GM19452 (cell line): ENCODE measurements around the gene MARCHF3.
"Not testable (repeated sequence)": the region's sequence is repeated elsewhere in the genome, so short reads cannot be mapped to it uniquely, and the experiment has no call there.

Experiments used
- ATAC-seq: cut with Tn5 transposase; IDR thresholded peaks from one replicate; pipeline ENCODE4 v1.9.1; 2021; ENCODE audit not compliant: unreplicated experiment

Gene MARCHF3

DNA sequence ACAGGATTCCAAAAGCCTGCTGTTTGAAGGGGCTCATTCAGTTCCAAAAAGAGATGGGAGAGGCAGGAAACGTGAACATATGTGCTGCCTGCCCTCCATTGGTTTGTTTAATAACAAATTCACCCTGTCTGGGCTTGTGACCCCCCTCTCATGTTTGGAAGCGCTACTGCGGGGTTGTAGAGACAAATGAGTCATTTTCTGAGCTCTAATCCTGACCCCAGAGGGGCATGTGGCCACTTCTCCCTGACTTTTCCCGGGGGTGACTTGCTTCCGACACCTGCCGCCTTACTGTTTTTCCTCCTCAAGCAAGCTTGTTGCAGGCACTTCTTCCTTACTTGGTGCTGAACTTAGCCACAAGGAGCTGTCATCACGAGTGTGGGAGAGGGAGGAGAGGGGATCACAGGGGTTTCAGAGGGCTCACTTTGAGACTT is 177.5 kb downstream of the MARCHF3 start:
- no peak for ATAC-seq

DNA sequence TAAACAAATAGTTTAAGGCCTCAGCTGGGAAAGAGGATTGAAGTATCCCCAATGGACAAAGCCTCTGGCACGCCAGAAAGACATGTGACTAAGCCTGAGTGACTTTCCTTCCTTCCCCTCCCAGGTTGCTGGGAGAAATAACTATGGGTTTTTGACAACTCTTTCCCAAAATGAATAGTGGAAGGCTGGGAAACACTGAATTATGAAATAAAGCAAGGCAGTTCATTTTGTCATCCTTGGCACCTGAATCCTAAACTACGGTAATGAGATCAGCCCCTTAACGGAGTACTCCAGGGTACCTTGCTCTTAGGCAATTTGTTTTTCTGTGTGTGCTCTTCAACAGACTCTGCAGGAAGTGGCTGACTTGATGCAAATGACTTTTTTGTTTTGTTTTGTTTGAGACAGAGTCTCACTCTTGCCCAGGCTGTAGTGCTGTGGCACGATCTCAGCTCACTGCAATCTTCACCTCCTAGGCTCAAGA is 178.2 kb downstream of the MARCHF3 start:
- peak; percentile 82 for ATAC-seq

DNA sequence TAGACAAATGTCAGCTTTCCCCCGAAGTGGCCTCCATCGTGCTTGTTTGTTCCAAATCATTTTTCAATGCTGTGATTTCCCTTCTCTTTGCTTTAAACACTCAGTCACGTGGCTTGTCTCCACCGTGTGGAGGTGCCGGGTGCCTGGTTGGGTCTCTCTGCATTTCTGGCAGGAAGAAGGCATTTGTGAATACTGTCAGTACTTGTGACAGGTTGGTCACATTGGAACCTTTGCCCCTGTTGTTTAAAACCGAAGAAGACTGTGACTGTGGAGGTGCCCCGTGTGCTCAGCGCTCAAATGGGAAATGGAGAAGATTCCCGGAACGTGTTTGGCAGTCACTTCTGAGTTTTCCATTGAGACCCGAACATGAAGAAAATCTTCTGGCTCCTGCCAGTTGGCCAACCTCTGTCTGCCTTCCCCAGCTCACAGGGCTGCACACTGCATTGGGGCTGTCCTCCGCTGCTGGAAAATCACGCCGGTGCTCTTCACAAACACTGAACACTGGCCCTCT is 178.8 kb downstream of the MARCHF3 start:
- ATAC-seq, result no peak

DNA sequence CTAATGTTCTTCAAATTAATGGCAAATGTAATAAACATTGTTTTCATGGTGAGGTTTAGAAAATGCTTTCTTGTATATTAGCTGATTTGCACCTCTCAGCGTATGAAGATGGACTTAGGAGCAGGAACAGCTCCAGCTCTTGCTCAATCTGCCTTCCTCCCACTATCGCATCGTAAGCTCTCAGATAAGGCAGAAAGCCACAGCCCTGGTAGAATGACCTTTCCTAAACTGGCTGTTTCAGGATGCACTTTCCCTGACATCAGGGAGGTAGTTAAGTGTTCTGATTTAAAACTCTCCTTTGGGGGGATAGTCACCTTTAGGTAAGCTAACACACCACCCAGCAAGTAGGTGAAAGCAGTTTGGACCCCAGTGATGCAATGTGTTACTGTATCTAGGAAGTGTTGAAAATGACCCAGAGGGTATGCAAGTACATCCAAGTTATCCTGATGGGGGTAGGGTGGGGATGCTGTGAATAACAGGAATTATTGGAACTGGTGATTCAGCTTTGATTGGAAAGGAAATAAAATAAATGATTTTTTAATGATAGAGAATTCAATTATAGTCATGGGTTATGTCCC is 181.2 kb downstream of the MARCHF3 start:
- ATAC-seq, result no peak

DNA sequence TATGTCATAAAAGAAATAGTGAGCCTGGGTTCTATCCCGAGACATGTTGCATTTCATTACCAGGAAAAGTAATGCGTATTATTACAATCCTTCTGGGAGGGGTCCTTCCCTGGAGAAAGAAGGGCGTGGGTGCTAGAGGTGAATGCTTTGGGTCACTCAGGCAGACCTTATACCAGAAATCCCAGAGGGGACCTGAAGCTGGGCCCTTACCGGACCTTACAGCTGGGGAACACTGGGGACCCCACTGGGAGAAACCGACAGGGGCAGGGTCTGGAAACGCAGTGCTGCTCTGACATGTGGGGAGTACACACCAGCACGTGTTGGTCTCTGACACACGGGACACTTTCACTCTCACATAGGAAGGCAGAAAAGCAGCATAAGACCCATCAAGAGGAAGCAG is 182.1 kb downstream of the MARCHF3 start:
- ATAC-seq, result no peak

DNA sequence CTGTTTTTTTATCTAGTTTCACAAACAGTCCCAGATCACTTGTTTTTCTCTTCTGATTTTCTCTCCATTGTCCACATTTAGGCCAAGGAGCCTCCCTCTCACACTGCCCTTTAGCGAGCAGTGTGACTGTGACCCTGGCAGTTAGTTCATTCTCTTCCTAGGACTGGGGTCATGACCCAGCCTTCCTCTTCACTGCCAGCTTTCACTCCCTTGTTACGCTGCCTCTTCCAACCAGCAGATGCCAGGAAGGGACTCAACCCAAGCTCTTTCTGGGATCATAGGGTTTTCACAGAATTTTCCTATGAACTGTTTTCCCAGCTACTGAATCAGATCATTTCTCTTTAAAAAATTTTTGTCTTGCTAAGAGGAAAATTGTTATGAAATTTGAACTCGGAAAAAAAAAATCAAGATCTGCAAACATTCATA is 182.5 kb downstream of the MARCHF3 start:
- no peak for ATAC-seq

DNA sequence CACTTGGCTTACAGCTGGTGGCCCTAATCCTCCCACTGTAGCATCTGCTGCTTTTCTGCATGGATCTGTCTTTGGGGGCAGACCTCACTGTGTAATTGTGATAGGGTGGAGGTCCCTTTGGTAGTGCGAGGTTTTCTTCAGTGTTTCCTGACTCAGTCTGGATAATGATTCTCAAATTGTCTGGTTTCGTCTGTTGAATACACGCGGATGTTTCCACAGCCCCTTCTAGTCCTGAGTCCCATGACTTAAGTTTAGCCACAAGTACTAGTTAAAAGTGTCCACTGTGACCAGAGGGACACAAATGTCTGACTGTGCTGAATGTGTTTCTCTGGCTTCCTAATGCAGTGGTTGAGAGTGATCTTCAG is 182.9 kb downstream of the MARCHF3 start:
- ATAC-seq, result no peak

DNA sequence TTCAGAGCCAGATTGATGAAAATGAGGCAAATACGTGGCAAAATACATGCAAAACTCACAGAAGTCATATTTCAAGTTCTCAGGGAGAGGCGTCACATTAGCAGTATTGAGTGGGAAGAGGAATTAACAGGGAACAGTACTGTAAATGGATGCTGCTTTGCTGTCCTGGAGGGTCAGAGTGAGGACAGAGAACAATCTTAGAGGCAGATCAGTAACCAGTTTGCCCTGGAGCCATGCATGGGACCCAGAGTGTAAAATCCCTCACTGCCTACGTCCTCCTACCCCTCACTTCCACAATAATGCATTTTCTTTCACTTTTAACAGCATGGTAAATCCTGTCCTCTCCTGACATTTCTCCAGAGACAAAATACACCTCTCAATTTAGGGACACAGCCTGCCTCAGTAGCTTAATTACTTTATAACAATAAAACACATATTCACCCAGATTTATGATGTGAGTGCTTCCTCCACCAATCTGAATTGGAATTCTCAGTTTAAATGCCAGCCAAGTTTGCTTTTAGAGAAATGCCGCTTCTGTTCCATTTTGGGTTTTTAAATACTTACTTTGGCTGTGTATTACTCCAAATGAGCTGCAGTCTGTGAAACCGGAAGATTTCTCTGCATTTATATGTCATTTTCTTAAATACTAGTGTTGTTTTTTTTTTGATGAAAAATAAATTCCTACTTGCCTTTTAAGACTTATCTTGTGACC is 183.5 kb downstream of the MARCHF3 start:
- ATAC-seq, result no peak

DNA sequence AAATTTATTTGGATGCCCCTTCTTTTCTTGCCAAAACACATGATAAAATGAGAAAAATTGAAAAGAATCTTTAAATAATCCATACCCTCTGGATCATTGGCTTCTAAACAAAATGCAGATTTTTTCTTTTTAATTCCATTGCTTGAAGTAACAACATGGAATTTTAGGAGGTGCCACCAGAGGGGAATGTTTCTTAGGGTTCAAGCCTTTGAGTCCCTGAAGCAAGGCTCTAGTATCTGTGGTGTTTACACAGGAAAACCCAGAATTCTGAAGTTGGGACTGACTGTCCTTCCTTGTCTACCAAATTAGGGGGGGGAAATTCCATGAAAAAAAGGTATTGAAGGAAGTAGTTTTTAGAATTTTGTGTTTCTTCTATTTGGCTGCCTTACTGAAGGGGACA is 184.0 kb downstream of the MARCHF3 start:
- no peak for ATAC-seq

DNA sequence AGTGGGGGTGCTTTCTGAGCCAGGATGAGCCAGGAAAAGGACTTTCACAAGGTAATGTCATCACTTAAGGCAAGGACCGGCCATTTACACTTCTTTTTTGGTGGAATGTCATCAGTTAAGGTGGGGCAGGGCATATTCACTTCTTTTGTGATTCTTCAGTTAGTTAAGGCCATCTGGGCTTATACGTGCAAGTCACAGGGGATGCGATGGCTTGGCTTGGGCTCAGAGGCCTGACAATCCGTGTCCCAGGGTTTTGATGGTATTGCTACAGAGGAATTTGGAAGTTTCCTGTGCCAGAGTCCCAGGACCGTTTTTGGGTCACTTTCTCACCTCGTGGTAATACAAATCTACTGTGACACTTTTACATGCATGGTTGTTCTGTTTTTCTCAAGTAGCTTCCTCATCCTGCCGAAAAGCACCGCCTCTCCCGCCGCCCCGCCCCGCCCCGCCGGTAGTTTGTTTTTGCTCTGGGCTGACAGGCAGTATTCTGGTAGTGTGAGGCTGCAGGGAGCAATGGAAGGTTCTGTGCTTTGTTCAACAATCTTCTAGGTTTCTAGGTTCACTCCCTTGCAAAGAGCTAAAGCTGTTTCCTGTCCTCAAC is 184.8 kb downstream of the MARCHF3 start:
- peak; percentile 88 for ATAC-seq

DNA sequence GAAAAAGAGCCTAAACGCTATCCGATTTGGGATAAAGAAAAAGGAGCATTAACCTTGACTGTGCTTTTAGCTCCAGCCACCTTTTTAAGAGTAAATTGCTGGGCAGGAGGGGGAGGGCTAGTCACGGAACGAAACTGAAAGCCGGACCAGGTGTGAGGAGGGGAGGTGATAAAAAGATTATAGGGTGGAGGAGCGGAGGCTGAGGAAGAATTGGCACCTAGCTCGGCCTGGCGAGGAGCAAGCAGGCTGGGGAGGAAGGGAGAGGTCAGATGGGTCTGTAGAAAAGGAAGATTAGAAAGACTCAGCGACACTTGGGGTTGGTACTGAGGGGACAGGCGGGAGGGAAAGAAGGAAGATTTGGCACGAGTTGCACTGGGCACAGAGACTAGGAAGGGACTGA is 187.0 kb downstream of the MARCHF3 start:
- not testable (repeated sequence) for ATAC-seq

DNA sequence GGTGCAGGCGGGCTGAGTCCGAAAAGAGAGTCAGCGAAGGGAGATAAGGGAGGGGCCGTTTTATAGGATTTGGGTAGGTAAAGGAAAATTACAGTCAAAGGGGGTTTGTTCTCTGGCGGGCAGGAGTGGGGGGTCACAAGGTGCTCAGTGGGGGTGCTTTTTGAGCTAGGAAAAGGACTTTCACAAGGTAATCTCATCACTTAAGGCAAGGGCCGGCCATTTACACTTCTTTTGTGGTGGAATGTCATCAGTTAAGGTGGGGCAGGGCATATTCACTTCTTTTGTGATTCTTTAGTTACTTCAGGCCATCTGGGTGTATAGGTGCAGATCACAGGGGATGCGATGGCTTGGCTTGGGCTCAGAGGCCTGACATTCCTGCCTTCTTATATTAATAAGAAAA is 191.0 kb downstream of the MARCHF3 start:
- ATAC-seq, result not testable (repeated sequence)

DNA sequence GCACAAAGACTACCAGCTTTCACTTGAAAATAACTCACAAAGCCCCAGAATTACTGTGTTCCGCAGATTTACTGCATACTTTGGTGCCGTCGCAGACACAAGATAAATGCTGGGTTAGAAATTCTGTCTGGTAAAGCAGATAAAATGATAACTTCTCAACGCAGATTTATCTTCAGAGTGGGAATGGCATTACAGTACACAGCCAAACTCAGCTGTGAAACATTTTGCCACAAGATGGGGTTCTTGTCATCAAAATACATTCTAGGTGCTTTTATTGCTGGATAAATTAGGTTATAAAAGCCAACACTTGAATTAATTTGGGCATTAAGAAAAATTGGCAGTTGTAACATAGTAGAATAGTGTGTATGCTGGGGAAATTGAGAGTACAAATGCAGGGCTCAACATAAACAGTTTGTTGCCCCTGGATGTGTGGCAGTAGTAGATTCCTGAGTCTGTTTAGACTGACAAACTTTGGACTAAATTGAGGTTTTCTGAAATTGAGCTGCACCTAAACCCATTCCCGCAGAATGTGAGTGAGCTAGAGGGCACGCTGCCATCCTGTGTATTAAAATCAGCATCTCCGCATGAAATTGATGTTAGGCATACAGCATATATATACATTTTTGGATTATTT is 192.3 kb downstream of the MARCHF3 start:
- no peak for ATAC-seq

DNA sequence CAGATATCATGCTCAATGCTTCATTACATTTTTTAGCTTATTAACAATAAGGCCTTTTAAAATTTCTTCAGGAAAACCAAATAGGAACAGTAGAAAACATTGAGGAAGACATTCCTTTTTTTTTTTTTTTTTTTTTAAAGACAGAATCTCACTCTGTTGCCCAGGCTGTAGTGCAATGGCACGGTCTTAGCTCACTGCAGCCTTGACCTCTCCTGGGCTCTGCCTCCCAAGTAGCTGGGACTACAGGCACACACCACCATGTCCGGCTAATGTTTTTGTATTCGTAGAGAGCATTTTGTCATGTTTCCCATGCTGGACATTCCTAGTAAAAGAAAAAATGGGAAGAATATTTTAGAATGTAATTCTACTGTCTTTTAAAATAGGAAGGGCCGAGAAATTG is 193.1 kb downstream of the MARCHF3 start:
- no peak for ATAC-seq

DNA sequence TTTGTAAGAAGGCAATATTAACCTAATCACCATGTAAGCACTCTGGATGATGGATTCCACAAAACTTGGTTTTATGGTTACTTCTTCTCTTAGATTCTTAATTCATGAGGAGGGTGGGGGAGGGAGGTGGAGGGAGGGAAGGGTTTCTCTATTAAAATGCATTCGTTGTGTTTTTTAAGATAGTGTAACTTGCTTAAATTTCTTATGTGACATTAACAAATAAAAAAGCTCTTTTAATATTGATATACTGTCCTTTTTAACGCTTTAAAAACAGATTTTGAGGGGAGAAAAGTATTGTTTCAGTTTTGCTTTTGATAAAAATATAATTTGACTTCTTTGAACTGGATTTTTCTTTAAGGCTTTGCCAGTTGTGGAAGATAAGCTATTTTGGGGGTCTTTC is 193.6 kb downstream of the MARCHF3 start:
- no peak for ATAC-seq

DNA sequence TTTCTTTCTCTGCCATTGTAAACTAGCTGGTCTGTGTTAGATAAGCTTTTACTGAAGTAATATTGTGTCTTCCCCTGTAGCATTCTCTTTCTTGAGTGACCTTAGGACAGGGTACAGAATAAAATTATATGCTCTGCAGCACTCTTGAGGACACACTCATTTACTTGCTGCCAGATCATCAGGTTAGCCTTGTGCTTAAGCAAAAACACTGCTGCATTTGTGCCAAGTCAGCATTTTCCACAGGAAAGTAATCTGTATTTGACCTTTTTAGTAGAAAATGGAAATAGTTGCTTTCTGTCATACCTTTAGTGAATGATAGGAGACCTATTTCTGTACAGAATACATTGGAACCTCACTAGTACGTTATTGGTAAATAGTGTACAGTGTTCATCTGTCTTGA is 199.2 kb downstream of the MARCHF3 start:
- no peak for ATAC-seq

DNA sequence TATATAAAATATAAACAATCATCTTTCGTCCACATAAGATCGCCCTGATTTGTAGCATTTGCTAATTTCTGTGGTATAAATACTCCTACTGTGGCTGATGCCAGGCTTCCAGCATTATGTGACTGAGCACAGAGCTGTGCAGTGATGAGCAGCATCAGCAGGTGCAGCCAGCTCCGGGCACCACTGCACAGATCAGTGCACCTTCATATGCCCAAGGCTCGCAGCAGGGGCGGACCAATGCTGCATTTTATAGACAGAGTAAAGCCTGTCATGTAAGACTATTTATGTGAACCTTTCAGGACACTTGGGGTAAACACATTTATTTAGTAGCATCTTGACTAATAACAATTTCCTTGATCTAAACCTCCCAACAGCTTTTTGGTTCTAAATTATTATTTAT is 200.3 kb downstream of the MARCHF3 start:
- ATAC-seq, result no peak

DNA sequence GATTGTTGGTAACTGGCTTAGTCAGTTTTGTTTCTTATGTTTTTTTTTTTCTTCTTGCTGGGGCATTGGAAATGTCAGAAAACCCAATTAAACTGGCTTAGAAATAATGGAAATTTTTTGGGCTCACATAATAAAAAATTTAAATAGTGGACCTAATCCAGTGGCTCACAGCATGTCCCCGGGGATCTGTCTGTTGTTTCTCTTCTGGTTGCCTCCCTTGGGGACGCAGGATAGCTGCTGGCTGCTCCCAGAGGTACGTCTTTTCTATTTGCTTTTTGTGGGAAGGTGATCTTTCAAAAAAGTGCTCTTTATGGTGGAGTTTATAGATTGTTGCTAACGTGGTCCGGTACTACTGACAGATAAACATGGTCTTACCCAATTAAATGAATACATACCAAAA is 201.3 kb downstream of the MARCHF3 start:
- no peak for ATAC-seq

DNA sequence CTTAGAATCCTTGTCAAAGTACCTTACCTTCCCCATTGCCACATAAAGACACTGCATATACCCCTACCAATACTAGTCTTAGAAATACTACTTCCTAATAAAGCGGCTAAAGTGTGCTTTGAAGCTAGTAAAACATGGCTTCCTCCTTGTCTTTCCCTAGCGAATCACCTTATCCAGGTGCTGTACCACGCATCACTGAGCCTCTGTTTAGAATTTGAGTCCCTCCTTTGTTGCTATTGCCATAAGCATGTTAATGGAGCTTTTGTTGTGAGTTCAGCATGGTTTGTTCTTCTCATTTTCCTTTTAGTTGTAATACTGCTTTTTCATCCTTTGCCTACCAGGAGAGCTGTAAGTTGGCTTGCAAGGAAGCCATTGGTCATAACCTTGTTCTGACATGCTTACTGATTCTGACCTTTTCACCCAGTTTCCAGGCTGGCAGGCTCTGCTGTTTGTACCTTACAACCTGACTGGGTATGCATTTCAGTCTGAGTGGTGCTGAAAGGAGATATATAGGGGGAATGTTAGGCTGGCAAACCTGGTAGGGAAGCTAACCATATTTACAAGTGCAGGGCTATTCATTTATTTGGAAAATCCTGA is 203.6 kb downstream of the MARCHF3 start:
- ATAC-seq, result no peak

DNA sequence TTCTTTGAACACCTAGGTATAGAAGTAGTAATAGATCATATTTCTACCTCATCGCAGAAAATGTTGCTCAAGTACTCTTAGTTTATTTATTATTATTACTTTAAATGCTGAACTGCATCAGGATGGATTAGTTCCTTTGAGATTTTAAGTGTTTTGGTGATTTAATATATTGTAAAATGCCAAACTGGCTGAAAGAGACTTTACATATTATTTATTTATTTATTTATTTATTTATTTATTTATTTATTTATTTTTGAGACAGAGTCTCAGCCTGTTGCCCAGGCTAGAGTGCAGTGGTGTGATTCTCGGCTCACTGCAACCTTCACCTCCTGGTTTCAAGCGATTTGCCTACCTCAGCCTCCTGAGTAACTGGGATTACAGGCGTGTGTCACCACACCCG is 211.1 kb downstream of the MARCHF3 start:
- no peak for ATAC-seq

DNA sequence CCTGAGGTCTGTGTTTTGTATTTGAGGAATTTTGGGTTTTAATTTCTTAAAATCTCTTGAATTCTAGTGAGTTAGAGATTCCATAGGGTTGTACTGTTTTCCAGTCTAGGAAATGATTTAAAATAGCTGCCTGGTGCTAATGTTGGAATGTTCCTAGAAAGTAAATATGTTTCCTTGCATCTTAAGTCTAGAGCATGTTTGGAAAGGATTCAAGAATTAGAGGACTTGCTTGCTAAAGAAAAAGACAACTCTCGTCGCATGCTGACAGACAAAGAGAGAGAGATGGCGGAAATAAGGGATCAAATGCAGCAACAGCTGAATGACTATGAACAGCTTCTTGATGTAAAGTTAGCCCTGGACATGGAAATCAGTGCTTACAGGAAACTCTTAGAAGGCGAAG is 211.6 kb downstream of the MARCHF3 start:
- no peak for ATAC-seq
